Suppressor macrophage (primary cell): Measurements from ENCODE around the gene SLC35G1.
A peak's percentile ranks its signal among the peaks of the same experiment; 100 is the strongest.

ENCODE experiments used
- DNase-seq, 4 experiments: peaks; one replicate each; pipeline ENCODE4 v3.0.0-alpha.2; 2020 to 2022

The SLC35G1 gene

GRCh38 chr10:93876381-93876780 is 17.4 kb upstream of the SLC35G1 start:
- no peak for DNase-seq

GRCh38 chr10:93879273-93879672 is 14.5 kb upstream of the SLC35G1 start:
- DNase-seq = no peak

DNA sequence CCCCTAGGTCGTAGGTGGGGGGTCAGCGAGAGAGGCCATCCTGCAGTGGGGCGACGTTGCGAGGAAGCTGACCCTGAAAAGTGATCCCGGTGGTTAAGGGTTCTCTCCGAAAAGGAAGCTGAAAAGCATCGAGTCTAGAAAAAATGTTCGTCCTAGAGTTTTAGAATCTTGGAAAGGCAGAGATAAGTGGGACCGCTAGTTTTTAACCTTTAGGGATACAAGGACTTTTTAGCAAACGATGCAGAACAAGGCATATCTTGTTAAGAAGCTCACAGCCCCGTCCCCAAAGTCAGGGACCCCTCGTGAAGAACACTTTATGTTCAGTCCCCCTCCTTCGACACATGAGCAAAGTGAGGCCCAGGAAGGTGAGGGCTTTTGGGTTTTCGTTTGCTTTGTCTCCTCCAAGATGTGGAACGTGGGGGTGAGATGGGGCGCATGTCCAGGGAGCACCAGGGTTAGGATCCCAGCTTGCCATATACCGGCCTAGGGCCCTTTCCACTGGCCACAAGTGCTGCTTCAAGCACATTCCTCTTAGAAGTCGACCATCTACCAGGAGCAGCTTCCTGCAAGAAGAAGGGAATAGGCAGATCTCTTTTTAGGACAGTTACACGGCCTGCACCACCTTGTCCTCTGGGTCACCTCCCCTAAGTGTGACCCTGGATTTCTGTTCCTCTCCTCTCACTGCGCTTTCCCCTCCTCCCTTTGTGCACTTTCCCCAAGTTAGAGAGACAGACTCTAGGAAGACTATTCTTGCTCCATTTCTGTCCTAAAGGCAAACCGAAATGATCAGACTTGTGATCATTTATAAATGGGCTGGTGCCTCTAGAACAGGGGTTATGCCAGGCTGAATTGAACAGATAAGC is 969 bp downstream of the SLC35G1 start:
- no peak for DNase-seq

DNA sequence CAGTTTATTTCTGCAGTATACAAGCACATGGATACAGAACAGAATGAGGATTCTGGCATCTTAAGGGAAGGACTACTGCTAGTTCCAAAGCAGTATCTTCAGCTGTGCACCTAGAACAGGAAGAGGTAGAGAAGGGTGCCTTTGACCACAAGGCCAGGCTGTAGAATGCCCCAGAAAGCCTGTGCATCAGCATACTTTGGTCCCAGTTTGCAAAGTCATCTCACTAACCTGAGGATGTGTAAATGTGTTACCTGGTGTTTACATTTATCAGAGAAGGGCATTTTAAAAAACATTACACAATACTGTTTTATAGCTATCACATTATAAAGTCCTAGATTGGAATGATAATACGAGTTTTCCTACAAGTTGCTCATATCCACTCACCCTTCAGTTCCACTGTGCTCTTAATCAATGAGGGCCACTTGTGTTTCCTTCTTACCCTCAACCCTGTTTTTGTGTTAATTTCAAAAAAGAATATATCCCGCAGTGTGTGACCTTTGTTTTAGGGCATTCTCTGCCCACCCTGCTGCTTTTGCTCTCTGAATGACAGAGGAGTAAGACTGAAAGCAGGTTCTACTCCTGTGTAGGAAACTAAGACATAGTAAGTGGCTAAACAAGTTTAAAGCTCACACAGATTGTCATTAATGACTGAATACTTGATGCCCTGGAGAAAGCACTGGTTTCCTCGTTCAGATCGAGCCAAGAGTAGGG is 3.4 kb downstream of the SLC35G1 start:
- DNase-seq = no peak

- no peak for DNase-seq
Observed at GRCh38 chr10:93899109-93899508, 5.3 kb downstream of the SLC35G1 start.

DNA sequence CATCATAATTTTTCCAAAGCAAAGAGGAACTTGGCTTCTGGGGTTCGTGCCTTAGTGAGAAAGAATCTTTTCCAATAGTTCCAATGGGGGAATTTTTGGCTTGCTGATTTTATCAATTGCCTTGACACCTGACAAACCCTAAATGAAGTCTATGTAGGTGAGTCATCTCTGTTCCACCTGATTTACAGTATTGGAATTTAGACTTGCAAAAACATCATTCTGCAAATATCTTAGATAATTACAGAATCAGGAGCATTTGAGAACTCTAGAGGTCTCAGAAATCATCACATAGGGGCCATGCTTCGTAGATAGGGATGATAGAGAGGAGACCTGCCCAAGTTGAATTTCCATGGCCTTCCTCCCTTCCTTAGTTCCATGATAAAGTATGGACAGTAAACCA is 9.3 kb downstream of the SLC35G1 start:
- no peak for DNase-seq

GRCh38 chr10:93904901-93905300 is 11.1 kb downstream of the SLC35G1 start:
- no peak for DNase-seq

DNA sequence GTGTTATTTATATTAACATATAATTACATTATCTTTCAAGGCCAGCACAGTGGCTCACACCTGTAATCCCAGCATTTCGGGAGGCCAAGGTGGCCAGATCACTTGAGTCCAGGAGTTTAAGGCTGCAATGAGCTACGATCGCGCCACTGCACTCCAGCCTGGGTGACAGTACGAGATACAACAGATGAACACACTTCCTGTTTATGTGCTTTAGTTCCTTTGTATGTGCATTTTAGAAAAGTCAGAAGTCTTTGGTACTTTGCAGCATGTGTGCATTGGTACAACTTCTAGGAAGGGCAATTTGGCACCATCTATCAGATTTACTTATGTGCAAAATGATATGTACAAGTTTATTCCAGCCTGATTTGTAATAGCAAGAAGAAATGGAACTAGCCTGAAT is 13.3 kb downstream of the SLC35G1 start:
- peak in 1 of 4 experiments; percentile 15 for DNase-seq

DNA sequence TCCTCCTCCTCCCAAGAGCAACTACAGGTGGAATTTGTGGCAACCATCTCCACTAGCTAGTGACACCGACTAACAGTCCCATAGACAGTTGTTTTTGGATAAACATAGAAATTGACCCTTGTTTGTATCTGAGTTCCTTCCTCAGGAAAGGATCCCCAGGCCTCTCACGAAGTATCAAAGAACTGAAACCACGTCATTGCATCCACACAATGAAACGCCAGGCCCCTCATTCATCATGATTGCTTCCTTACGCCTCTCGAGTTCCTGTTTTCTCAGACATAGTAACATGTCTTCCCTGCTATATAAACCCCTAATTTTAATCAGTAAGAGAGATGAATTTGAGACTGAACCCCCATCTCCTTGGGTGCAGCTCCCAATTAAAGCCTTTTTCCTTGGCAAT is 18.1 kb downstream of the SLC35G1 start:
- DNase-seq = peak in 2 of 4 experiments; percentile 7 to 9

DNA sequence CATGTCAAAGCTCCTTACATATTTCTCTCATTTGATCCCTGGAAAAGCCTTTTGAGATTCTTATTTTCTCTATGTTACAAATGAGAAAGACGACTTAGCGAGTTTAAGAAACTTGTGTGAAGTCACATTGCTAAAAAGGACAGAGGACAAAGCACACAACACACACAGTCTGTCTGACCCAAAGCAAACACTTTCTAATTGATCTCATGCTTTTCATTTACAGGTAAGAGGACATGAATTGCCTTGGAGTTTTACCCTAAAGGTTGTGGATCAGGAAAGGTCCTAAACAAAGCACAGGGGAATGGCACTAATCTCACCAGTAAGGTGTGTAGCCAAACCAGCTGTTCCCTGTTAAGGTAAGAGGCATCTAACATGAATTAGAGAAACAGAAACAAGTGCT is 18.7 kb downstream of the SLC35G1 start:
- no peak for DNase-seq

DNA sequence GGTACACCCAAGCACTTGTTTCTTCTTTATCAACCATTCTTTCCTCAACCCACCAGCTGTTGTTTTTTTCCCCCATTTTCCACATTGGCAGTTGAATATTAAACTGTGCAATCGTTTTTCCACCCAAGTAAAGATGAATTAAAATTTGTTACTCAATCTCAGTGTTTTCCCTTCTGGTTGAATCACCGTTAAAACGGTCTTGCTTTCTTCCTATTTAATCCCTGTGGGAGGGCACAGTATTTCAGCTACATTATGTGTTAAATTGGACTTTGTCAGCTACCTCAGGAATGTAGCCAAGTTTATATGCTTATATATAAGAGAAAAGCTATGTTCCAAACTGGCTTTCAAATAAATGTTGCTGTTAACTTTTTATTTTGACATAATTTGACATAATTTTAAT is 19.9 kb downstream of the SLC35G1 start:
- no peak for DNase-seq

DNA sequence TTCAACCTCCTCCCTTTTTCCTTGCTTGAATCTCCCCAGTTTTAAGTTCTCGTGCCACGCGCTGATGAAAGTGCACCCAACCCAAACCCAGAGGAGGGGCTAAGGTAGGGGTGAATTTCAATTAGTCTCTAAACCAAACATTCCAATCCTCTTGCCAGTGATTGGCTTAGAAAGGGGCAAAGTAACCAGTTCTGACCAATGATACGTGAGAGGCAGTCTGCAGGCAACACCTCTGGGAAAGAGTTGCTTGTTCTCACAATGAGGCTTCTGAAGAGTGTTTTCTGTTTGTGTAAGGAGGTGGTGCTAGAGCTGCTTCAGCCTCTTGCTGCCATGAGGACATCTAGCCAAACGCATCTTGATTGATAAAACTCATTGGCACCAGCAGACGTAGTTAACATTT is 21.8 kb downstream of the SLC35G1 start:
- DNase-seq = no peak

GRCh38 chr10:93916257-93917063 is 22.7 kb downstream of the SLC35G1 start:
- DNase-seq = no peak

DNA sequence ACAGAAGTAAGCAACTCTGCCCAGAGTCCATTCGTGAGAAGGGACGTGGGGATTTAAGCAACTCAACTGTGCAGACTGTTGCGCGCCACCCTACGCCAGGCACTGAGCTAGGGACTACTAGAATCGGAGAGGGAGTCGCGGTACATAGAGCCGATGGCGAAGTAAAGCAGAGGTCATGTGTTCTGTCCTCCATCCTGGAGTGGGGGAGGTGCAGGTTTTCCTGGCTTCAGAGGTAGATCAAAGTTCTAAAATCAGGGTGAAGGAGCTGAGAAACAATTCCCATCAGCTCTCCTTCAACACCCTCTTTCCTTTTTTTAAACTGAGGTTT is 23.2 kb downstream of the SLC35G1 start:
- no peak for DNase-seq

DNA sequence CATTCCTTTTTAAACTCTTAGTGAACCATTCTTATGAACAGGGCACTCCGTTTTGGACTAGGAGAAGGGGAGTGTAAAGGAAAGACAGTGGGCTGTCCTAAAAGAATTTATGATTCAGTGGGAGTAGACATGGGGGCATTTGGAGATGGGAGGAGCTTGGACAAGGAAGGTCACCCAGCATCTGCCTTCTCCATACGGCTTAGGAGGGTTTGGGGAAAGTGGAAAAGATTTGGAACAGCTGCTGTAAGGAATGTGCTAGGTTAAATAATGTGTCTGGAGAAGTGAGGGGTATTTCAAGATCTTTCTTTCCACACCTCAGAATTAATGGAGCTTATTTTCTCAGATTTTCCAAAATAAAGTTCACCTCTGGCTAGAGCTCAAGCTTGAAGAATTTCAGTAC is 24.0 kb downstream of the SLC35G1 start:
- no peak for DNase-seq

DNA sequence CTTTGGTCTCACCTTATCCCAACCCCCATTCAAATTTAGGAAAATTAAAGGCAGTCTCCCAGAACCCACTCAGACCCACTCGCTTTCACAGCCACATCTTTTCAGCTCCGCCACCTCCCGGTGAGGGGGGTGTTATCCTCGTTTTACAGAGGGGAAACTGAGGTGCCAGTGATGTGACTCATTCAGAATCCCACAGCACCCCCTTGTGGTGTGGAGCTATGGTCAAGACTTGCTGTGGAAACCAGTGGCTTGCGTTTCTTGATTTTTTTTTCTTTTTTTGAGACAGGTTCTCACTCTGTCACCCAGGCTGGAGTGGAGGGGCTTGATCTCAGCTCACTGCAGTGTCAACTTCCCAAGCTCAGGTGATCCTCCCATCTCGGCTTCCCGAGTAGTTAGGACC is 27.6 kb downstream of the SLC35G1 start:
- DNase-seq = peak; percentile 23 to 54 (median 40)

GRCh38 chr10:93926613-93927012 is 32.8 kb downstream of the SLC35G1 start:
- DNase-seq = no peak

- DNase-seq = no peak
Observed at GRCh38 chr10:93938140-93938539, 44.4 kb downstream of the SLC35G1 start.

GRCh38 chr10:93940881-93941280 is 47.1 kb downstream of the SLC35G1 start:
- DNase-seq = no peak

DNA sequence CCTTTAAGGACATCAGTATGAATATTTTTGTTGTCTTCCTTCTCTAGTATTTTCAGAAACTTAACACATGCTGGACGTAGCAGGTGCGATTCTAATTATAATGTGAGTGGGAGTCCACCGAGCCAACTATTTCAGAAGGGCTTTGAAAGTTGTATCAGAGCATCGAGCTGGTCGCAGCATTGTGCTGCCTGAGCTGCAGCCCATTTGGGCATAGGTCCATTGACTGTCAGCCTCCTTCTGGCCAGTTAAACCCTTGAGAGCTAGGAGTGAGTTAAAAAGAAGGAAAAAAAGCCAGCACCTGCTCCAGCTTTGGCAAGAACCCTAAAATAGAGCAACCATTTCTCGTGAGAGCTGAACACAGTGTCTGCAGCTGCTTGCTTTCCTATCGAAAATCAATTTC is 47.8 kb downstream of the SLC35G1 start:
- DNase-seq = no peak

GRCh38 chr10:93945819-93946218 is 52.0 kb downstream of the SLC35G1 start:
- no peak for DNase-seq

GRCh38 chr10:93947055-93947454 is 53.3 kb downstream of the SLC35G1 start:
- DNase-seq = no peak

DNA sequence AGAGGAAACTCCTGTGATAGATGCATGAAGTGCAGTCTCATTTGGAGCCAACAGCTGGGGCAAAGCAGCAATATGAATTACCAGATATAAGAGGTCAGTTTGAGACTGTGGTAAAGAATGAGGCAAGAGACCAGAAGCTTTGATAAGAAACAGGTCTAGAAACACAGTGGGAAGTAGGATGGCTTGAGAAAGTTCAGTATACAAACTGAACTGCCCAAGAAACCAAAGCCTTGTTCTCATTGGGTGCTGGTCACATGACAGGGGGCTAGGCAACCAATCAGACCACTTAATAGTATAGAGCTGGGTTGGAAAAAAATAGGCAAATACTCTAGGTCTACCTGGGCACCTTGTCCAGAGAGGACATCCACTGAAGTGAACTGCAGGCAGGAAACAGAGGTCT is 53.7 kb downstream of the SLC35G1 start:
- DNase-seq = no peak
